HCT116 (cell line): ENCODE measurements around the gene ZNF213. TPM values are rescaled to one million over a fixed set of nuclear protein-coding genes. Genes with fewer than 3 reads are reported as not detected.

Experiments
- ATAC-seq: fragments of 200-7000 bp; cut with Tn5 transposase; 2 replicates; pipeline ENCODE4 v1.9.1; 2020; ENCODE audit warnings: mild to moderate bottlenecking, moderate library complexity
- BruUV-seq: library from RNA; stranded (reverse); fragments of 400-500 nt; replicated peaks from 2 replicates; lab custom pipeline; 2021; lab: Mats Ljungman, UMichigan
- CTCF ChIA-PET: fragments of 300-600 bp; sonication (Branson Sonifier 250); formaldehyde crosslinking; loops from one replicate; lab custom pipeline; 2021; ENCODE audit warnings: antibody characterized with exemption; lab: Charles Lee
- POLR2A ChIA-PET: fragments of 300-600, 350-600 bp; sonication (Branson Sonifier 250); formaldehyde crosslinking; loops from one replicate; lab custom pipeline; 2021; ENCODE audit warnings: antibody characterized with exemption; lab: Charles Lee
- RAD21 ChIA-PET, 2 experiments: fragments of 300-600 bp; sonication (Branson Sonifier 250); formaldehyde crosslinking; loops; one replicate each; lab custom pipeline; 2023; ENCODE audit warnings: low total read pairs in 2 of 2; ENCODE audit not compliant: uncharacterized antibody in 2 of 2, unreplicated experiment in 2 of 2, low non-redundant PET in 1 of 2; lab: Charles Lee
- DNase-seq: peaks from one replicate; pipeline ENCODE4 v3.0.0-alpha.2; 2010; ENCODE audit warnings: low read depth, low spot score
- H2AFZ ChIP-seq: fragments of 200-600 bp; shearing (Covaris generic), sonication (generic); 2 replicates; pipeline ENCODE4 v1.6.1; 2017; ENCODE audit warnings: low read depth, mixed run types, mixed read lengths, antibody characterized with exemption, low read length; ENCODE audit not compliant: poor library complexity, severe bottlenecking
- H3K27ac ChIP-seq: 2 replicates; pipeline ENCODE4 v1.5.1; 2012; ENCODE audit warnings: low read depth, low read length
- H3K27me3 ChIP-seq: fragments of 200-600 bp; sonication (generic); 2 replicates; pipeline ENCODE4 v1.6.1; 2016; ENCODE audit warnings: mixed run types, low read length, mixed read lengths; ENCODE audit not compliant: insufficient read depth
- H3K36me3 ChIP-seq, 2 experiments: fragments of 200-500 bp in 1 of 2; fragments of 200-600 bp in 1 of 2; sonication (Bioruptor generic) in 1 of 2; sonication (generic) in 1 of 2; 2 replicates each; pipeline versions ENCODE4 v1.5.1 to v1.6.1; 2014 to 2016; ENCODE audit warnings: low read length in 2 of 2, inconsistent platforms in 1 of 2, mixed read lengths in 1 of 2, mixed run types in 1 of 2; ENCODE audit not compliant: insufficient read depth in 2 of 2, control insufficient read depth in 1 of 2
- H3K4me1 ChIP-seq, 2 experiments: fragments of 200-600 bp in 1 of 2; sonication (generic) in 1 of 2; 2 replicates each; pipeline versions ENCODE4 v1.5.1 to v1.6.1; 2012 to 2017; ENCODE audit warnings: low read length in 2 of 2, inconsistent platforms in 1 of 2, mild to moderate bottlenecking in 1 of 2, mixed read lengths in 1 of 2, mixed run types in 1 of 2, moderate library complexity in 1 of 2; ENCODE audit not compliant: insufficient read depth in 2 of 2, control insufficient read depth in 1 of 2
- H3K4me2 ChIP-seq: fragments of 200-600 bp; sonication (generic); 2 replicates; pipeline ENCODE4 v1.6.1; 2017; ENCODE audit warnings: mixed run types, low read length, mixed read lengths
- H3K4me3 ChIP-seq, 2 experiments: fragments of 200-600 bp in 1 of 2; sonication (generic) in 1 of 2; replicated peaks in 1 of 2; 2 replicates each; pipeline ENCODE4 v1.5.1; 2011 to 2016; ENCODE audit warnings: low read length in 2 of 2, control low read depth in 1 of 2, low read depth in 1 of 2, mild to moderate bottlenecking in 1 of 2, mixed read lengths in 1 of 2, mixed run types in 1 of 2
- H3K79me2 ChIP-seq: fragments of 200-600 bp; sonication (generic); 2 replicates; pipeline ENCODE4 v1.6.1; 2017; ENCODE audit warnings: mild to moderate bottlenecking, mixed run types, low read length, moderate library complexity, mixed read lengths; ENCODE audit not compliant: insufficient read depth
- H3K9ac ChIP-seq: fragments of 200-600 bp; sonication (generic); 2 replicates; pipeline ENCODE4 v1.6.1; 2016; ENCODE audit warnings: low read length, mixed read lengths
- H3K9me2 ChIP-seq: fragments of 200-600 bp; sonication (generic), shearing (Covaris generic); 2 replicates; pipeline ENCODE4 v1.6.1; 2017; ENCODE audit warnings: mixed run types, mild to moderate bottlenecking, moderate library complexity; ENCODE audit not compliant: insufficient read depth
- H3K9me3 ChIP-seq, 2 experiments: fragments of 200-500 bp in 1 of 2; fragments of 200-600 bp in 1 of 2; sonication (Bioruptor generic) in 1 of 2; sonication (generic) in 1 of 2; 2 replicates each; pipeline ENCODE4 v1.6.1; 2014 to 2017; ENCODE audit warnings: low read length in 2 of 2, mixed read lengths in 2 of 2, inconsistent platforms in 1 of 2, low read depth in 1 of 2, mild to moderate bottlenecking in 1 of 2, mixed run types in 1 of 2, moderate library complexity in 1 of 2; ENCODE audit not compliant: control insufficient read depth in 1 of 2, insufficient read depth in 1 of 2
- H4K20me1 ChIP-seq: fragments of 200-600 bp; sonication (generic), shearing (Covaris generic); 2 replicates; pipeline ENCODE4 v1.6.1; 2017; ENCODE audit warnings: mixed run types, mild to moderate bottlenecking, moderate library complexity; ENCODE audit not compliant: insufficient read depth
- CBX3 ChIP-seq: IDR thresholded peaks from 2 replicates; pipeline ENCODE4 v1.6.1; 2012; ENCODE audit warnings: low read depth
- CEBPB ChIP-seq: IDR thresholded peaks from 2 replicates; pipeline ENCODE4 v1.6.1; 2012; ENCODE audit warnings: low read depth
- EZH2phosphoT487 ChIP-seq: fragments of 200-600 bp; IDR thresholded peaks from 2 replicates; pipeline ENCODE4 v1.6.1; 2018; ENCODE audit warnings: antibody characterized with exemption, borderline replicate concordance
- JUND ChIP-seq: IDR thresholded peaks from 2 replicates; pipeline ENCODE4 v1.6.1; 2012
- POLR2AphosphoS5 ChIP-seq: IDR thresholded peaks from 2 replicates; pipeline ENCODE4 v1.6.1; 2011; ENCODE audit warnings: mild to moderate bottlenecking, low read depth, low read length, moderate library complexity
- RAD21 ChIP-seq: IDR thresholded peaks from 2 replicates; pipeline ENCODE4 v1.6.1; 2012; ENCODE audit warnings: low read depth, mild to moderate bottlenecking
- SIN3A ChIP-seq: IDR thresholded peaks from 2 replicates; pipeline ENCODE4 v1.6.1; 2012; ENCODE audit warnings: low read depth
- SP1 ChIP-seq: IDR thresholded peaks from 2 replicates; pipeline ENCODE4 v1.6.1; 2012; ENCODE audit warnings: low read depth
- SRF ChIP-seq: IDR thresholded peaks from 2 replicates; pipeline ENCODE4 v1.6.1; 2012; ENCODE audit warnings: low read depth
- ZFX ChIP-seq: fragments of 450-650 bp; IDR thresholded peaks from 2 replicates; pipeline ENCODE4 v1.6.1; 2017
- intact Hi-C: fragments of 100-400 bp; cut with micrococcal nuclease; formaldehyde crosslinking; loops from 2 replicates; pipeline ENCODE4 v1.10.0; 2022
- total RNA-seq: library from RNA; stranded (reverse); gene quantifications from one replicate; pipeline ENCODE4 v1.2.1, GENCODE V29; 2021; ENCODE audit not compliant: unreplicated experiment
- TF ChIP-seq, protein P1 (sequence below): IDR thresholded peaks from 2 replicates; pipeline ENCODE4 v1.6.1; 2012; ENCODE audit warnings: low read depth
- TF ChIP-seq, protein P2 (sequence below): IDR thresholded peaks from 2 replicates; pipeline ENCODE4 v1.6.1; 2011; ENCODE audit warnings: mild to moderate bottlenecking, low read length, moderate library complexity; ENCODE audit not compliant: insufficient replicate concordance; ENCODE audit errors: extremely low read depth
- TF ChIP-seq, protein P3 (sequence below), 3 experiments: fragments of 200-600 bp in 1 of 3; sonication (generic) in 1 of 3; IDR thresholded peaks in 2 of 3; conservative IDR thresholded peaks in 1 of 3; 2 replicates each; pipeline ENCODE4 v1.5.1; 2012 to 2017; ENCODE audit warnings: low read depth in 2 of 3, low read length in 2 of 3, antibody characterized with exemption in 1 of 3, borderline replicate concordance in 1 of 3, control low read depth in 1 of 3, mild to moderate bottlenecking in 1 of 3, mixed read lengths in 1 of 3, mixed run types in 1 of 3, moderate library complexity in 1 of 3; ENCODE audit not compliant: insufficient read depth in 1 of 3
- TF ChIP-seq, protein P4 (sequence below): IDR thresholded peaks from 2 replicates; pipeline ENCODE4 v1.6.1; 2012

The ZNF213 gene
- total RNA-seq, 1 experiment from 2014 or later = 11.0 TPM

DNA sequence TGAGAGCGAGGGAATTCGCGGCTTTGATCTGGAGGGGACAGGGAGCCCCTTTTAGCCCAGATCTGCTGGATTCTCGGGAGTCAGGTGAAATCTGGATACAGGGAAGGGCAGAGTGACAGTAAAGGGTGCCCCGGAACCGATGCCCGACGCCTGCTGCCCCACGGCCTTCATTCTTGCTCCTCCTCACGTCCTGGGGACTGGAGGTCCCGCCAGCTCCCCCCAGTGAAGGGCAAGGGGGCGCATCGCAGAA lies 53.8 kb downstream of the ZNF213 start:
- BruUV-seq = no TSS peak
- no peak for ATAC-seq
- DNase-seq = no peak
- Histone ChIP-seq H3K27ac (no peak overlapping the region), H4K20me1 (no peaks in the 10 kb centered on the region)
- POLR2A ChIA-PET = interaction anchor here (1.3 kb wide), 1 partner anchor 16 kb away, joined by 3 read pairs; no protein-coding TSS in a partner anchor
- TF ChIP-seq ZFX (no peak), RAD21 (no peak), JUND (no peak), EZH2phosphoT487 (no peak), POLR2AphosphoS5 (no peak), SIN3A (no peak), SP1 (no peak), SRF (no peak), CEBPB (no peak), CBX3 (no peak)
- TF ChIP-seq, protein P1, sequence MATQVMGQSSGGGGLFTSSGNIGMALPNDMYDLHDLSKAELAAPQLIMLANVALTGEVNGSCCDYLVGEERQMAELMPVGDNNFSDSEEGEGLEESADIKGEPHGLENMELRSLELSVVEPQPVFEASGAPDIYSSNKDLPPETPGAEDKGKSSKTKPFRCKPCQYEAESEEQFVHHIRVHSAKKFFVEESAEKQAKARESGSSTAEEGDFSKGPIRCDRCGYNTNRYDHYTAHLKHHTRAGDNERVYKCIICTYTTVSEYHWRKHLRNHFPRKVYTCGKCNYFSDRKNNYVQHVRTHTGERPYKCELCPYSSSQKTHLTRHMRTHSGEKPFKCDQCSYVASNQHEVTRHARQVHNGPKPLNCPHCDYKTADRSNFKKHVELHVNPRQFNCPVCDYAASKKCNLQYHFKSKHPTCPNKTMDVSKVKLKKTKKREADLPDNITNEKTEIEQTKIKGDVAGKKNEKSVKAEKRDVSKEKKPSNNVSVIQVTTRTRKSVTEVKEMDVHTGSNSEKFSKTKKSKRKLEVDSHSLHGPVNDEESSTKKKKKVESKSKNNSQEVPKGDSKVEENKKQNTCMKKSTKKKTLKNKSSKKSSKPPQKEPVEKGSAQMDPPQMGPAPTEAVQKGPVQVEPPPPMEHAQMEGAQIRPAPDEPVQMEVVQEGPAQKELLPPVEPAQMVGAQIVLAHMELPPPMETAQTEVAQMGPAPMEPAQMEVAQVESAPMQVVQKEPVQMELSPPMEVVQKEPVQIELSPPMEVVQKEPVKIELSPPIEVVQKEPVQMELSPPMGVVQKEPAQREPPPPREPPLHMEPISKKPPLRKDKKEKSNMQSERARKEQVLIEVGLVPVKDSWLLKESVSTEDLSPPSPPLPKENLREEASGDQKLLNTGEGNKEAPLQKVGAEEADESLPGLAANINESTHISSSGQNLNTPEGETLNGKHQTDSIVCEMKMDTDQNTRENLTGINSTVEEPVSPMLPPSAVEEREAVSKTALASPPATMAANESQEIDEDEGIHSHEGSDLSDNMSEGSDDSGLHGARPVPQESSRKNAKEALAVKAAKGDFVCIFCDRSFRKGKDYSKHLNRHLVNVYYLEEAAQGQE = no peak
- TF ChIP-seq, protein P2, sequence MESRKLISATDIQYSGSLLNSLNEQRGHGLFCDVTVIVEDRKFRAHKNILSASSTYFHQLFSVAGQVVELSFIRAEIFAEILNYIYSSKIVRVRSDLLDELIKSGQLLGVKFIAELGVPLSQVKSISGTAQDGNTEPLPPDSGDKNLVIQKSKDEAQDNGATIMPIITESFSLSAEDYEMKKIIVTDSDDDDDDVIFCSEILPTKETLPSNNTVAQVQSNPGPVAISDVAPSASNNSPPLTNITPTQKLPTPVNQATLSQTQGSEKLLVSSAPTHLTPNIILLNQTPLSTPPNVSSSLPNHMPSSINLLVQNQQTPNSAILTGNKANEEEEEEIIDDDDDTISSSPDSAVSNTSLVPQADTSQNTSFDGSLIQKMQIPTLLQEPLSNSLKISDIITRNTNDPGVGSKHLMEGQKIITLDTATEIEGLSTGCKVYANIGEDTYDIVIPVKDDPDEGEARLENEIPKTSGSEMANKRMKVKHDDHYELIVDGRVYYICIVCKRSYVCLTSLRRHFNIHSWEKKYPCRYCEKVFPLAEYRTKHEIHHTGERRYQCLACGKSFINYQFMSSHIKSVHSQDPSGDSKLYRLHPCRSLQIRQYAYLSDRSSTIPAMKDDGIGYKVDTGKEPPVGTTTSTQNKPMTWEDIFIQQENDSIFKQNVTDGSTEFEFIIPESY = no peak
- TF ChIP-seq, protein P3, sequence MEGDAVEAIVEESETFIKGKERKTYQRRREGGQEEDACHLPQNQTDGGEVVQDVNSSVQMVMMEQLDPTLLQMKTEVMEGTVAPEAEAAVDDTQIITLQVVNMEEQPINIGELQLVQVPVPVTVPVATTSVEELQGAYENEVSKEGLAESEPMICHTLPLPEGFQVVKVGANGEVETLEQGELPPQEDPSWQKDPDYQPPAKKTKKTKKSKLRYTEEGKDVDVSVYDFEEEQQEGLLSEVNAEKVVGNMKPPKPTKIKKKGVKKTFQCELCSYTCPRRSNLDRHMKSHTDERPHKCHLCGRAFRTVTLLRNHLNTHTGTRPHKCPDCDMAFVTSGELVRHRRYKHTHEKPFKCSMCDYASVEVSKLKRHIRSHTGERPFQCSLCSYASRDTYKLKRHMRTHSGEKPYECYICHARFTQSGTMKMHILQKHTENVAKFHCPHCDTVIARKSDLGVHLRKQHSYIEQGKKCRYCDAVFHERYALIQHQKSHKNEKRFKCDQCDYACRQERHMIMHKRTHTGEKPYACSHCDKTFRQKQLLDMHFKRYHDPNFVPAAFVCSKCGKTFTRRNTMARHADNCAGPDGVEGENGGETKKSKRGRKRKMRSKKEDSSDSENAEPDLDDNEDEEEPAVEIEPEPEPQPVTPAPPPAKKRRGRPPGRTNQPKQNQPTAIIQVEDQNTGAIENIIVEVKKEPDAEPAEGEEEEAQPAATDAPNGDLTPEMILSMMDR (IDR thresholded peaks at IDR 0.05 in 2 of 3, conservative IDR thresholded peaks at IDR 0.05 in 1 of 3; ENCODE audit: borderline replicate concordance in 1 of 3, insufficient read depth in 1 of 3, low read depth in 2 of 3, low read length in 2 of 3) = no peak
- TF ChIP-seq, protein P4, sequence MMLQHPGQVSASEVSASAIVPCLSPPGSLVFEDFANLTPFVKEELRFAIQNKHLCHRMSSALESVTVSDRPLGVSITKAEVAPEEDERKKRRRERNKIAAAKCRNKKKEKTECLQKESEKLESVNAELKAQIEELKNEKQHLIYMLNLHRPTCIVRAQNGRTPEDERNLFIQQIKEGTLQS = no peak
- TF ChIP-seq, all 23 proteins: peak for 0
- no peaks in the 10 kb centered on the region; a peak in 1 of 4 replicates for H3K9me3 ChIP-seq
- H3K4me2 ChIP-seq = no peak overlapping the region
- H3K36me3 ChIP-seq = no peaks in the 10 kb centered on the region
- no peak overlapping the region for H3K9ac ChIP-seq
- H3K79me2 ChIP-seq = no peaks in the 10 kb centered on the region
- H3K9me2 ChIP-seq = no peaks in the 10 kb centered on the region
- ChIA-PET CTCF (interaction anchor here (2.0 kb wide), 1 partner anchor 38 kb away, joined by 8 read pairs; no protein-coding TSS in a partner anchor), RAD21 (no interaction called here)
- no peak overlapping the region for H2AFZ ChIP-seq
- peaks cover 11 to 43% of the 10 kb centered on the region in 2 experiments; a peak in 3 of 4 replicates for H3K4me1 ChIP-seq
- intact Hi-C loops = loop anchor here (5.0 kb wide), 2 partner anchors 36 to 269 kb away; no protein-coding TSS in a partner anchor
- H3K27me3 ChIP-seq = no peaks in the 10 kb centered on the region
- no peak overlapping the region for H3K4me3 ChIP-seq
